ENCODE data around the gene KLHL35.

Gene KLHL35

DNA sequence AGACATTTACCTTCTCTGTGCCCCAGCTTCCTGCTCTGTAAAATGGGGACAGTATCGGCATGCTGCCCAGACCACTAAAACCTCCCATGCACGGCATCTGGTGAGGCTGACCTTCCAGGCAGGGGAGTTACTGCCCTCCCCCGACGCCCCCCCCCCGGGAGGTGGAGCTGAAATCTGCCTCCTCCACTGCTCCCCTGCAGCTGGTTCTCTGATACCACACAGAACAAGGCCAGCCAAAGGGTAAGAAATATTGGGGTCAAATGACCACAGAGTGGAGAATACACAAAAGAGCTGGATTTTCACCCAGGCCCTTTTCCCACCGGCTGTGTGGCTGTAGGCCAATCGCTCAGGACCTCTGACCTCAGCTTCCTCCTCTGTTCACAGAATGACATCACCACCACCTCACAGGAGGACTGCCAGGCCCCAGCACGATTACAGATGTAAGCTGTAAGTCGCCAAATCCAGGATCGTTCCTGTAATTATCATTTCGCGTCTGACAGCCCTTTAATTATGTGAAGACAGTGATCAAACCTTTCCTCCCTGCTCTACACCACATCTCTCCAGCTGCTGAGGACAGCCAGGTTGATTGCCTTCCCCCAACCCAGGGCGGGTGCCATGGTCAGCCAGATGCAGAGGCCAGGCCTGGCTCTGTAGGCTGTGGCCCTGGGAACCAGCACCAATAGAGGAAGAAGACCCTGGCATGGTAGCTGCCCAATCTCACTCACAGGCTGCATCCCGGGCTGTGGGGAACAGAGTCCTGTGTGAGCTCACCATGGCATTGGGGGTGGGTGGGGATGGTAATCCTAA, 35.7 kb upstream of the KLHL35 start:
- peak; percentile 81 to 91 for DNase-seq (ENCODE audit: low read depth in 2 of 2)

DNA sequence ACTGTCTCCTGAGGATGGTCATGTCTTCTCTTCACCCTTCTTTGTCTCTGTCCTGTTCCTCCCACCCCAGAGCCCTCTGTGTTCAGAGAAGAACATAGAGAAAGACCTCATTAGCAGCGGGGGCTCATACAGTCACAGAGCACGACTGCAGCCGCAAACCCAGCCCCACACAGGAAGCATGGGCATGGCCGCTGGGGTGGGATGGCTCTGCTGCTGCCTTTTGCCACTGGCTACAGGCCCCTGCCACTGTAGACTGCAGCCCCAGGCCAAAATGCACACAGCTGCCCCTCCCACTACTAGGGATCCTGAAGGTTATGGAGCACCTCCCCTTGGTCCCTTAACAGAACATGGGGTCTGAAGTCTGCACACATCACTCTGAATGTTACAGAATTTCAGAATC, 34.9 kb upstream of the KLHL35 start:
- DNase-seq (ENCODE audit: low read depth in 2 of 2), result no peak
- no peak overlapping the region for H3K4me3 ChIP-seq (replicated peaks in 1 of 2; ENCODE audit: low read depth in 2 of 2, low read length in 2 of 2)
- TF ChIP-seq, protein P1, sequence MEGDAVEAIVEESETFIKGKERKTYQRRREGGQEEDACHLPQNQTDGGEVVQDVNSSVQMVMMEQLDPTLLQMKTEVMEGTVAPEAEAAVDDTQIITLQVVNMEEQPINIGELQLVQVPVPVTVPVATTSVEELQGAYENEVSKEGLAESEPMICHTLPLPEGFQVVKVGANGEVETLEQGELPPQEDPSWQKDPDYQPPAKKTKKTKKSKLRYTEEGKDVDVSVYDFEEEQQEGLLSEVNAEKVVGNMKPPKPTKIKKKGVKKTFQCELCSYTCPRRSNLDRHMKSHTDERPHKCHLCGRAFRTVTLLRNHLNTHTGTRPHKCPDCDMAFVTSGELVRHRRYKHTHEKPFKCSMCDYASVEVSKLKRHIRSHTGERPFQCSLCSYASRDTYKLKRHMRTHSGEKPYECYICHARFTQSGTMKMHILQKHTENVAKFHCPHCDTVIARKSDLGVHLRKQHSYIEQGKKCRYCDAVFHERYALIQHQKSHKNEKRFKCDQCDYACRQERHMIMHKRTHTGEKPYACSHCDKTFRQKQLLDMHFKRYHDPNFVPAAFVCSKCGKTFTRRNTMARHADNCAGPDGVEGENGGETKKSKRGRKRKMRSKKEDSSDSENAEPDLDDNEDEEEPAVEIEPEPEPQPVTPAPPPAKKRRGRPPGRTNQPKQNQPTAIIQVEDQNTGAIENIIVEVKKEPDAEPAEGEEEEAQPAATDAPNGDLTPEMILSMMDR (IDR thresholded peaks at IDR 0.05; ENCODE audit: low read depth, low read length), result no peak

More for the DNA sequence above, 35.7 kb upstream of the KLHL35 start:
- TF ChIP-seq, protein P1 (IDR thresholded peaks at IDR 0.05; ENCODE audit: low read depth, low read length), result no peak
- no peak overlapping the region for H3K4me3 ChIP-seq (replicated peaks in 1 of 2; ENCODE audit: low read depth in 2 of 2, low read length in 2 of 2)

DNA sequence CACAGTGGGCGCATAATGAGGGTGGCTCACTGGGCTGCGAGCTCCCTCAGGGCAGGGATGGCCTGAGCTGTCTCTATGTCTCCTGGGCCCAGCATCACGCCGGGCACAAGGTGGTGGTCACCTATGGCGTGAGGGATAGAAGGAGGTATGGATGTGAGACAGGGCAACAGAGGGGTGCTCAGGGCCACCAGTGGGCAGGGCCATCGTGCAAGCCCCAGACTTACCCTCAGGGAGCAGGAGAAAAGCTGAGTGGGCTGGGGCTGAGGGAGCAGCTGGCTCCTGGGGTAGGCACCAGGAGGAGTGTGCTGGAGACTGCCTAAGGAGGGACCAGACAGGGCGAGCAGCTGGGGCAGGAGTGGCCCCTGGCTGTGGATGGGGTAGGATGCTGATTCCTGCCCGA, 34.3 kb upstream of the KLHL35 start:
- TF ChIP-seq, protein P1 (IDR thresholded peaks at IDR 0.05; ENCODE audit: low read depth, low read length), result no peak
- DNase-seq (ENCODE audit: low read depth in 2 of 2), result no peak
- no peak overlapping the region for H3K4me3 ChIP-seq (replicated peaks in 1 of 2; ENCODE audit: low read depth in 2 of 2, low read length in 2 of 2)

DNA sequence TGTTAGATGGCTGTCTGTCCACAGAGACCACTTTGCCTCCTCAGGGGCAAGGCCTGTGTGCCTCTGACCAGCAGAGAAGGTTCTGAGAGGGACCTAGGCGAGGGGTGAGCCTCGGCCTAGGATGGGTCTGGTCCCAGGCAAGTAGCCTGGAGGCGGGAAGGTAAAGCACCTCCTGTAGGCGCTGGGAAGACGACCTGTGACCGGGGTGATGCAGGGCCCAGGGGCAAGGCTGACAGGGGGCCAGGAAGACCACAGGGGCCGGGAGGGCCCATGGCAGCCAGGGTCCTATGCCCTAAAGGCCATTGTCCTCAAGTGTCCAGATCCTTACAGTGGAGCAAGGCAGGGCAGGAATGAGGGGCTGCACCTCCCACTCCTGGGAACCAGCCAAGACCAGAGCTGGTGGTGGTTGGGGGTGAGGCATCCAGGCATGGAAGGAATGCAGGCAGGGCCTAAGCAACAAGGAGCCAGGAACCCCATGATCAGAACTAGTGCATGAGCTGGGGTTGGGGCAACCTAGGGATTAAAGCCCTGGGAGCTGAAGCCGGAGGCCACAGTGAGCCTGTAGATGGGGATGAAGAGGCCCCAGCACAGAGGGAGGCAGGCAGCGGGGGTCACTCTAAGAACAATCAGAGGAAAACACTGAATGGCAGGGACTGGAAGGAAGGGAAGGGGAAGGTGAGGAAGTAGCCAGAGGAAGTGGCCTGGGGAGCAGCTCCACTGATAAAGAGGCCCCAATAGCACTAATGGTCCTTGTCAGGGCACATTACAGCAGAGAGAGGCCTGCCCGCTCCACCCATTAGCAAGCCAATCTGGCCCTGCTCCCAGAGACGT, 32.9 kb upstream of the KLHL35 start:
- TF ChIP-seq, protein P1 (IDR thresholded peaks at IDR 0.05; ENCODE audit: low read depth, low read length), result no peak
- H3K4me3 ChIP-seq (replicated peaks in 1 of 2; ENCODE audit: low read depth in 2 of 2, low read length in 2 of 2), result no peak overlapping the region
- peak in 1 of 2 donors; percentile 53 for DNase-seq (ENCODE audit: low read depth in 2 of 2)

DNA sequence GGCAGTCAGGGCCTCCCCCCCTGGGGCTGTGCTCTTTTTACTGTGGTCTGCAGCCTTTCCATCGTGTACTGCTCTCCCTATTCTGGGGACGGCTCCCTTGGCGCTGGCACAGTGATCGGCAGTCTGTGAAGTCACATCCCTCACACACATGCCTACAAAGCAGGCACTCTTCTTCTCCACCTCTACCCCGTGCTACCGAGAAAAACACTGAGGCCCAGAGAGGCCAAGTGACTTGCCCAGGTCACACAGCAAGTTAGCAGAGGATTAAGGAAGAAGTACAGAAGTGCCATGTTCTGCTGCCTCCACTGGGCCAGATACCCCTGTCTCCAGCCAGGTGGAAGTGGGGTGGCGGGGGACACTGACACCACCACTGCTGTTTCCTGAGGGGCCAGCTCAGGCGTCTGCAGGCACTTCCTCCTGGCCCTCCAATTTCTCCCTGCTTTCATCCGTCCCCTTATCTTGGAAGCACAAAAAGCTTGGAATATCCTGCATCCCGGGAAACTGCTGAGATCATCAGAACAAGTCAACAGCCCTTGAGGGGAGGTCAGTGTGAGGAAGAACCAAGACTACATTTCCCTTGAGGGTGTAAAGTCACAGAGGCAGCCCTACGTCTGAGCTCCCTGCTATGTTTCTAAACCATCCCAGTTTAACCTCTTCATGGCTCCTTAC, 30.2 kb upstream of the KLHL35 start:
- TF ChIP-seq, protein P1 (IDR thresholded peaks at IDR 0.05; ENCODE audit: low read depth, low read length), result no peak
- DNase-seq (ENCODE audit: low read depth in 2 of 2), result peak in 1 of 2 donors; percentile 45

DNA sequence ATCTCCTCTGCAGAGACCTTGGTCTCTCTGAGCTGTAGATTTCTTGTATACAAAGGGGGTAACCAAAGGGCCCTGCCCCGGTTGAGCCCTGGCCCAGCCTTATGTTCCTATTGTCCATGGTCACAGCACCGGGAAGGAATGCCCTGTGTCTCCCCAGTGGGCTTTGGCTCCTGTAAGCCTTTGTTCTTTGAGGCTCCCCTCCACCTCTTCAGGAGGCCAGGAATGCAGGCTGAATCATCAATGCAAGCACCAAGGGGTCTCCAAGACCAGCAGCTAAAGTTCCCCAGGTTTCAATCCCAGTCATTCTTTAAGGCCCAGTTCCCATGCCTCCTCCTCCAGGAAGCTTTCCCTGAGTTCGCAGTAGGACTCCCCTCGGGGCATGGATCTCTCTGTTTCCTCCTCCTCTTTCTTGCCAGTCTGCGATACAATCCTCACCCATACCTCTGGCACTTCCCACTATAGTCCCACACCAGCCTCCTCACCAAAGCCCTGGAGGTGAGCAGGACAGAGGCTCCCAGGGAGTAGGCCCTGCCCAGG, 29.2 kb upstream of the KLHL35 start:
- TF ChIP-seq, protein P1 (IDR thresholded peaks at IDR 0.05; ENCODE audit: low read depth, low read length), result no peak
- no peak overlapping the region for H3K4me3 ChIP-seq (replicated peaks in 1 of 2; ENCODE audit: low read depth in 2 of 2, low read length in 2 of 2)
- no peak for DNase-seq (ENCODE audit: low read depth in 2 of 2)

More for the DNA sequence above, 30.2 kb upstream of the KLHL35 start:
- H3K4me3 ChIP-seq (replicated peaks in 1 of 2; ENCODE audit: low read depth in 2 of 2, low read length in 2 of 2), result no peak overlapping the region

Measured in cardiac fibroblast (primary cell).